Osteoblast (primary cell): ENCODE results near the gene PTPRB. TPM values are rescaled to one million over a fixed set of nuclear protein-coding genes. Genes with fewer than 3 reads are reported as not detected.
A peak's percentile ranks its signal among the peaks of the same experiment; 100 is the strongest.

ENCODE experiments used
- DNase-seq: peaks from one replicate; pipeline ENCODE4 v3.0.0; 2011; ENCODE audit warnings: low spot score, mixed read lengths; ENCODE audit not compliant: insufficient read length; ENCODE audit errors: missing footprints
- H2AFZ ChIP-seq: 2 replicates; pipeline ENCODE4 v1.6.0; 2011; ENCODE audit warnings: mild to moderate bottlenecking, low read length
- H3K27ac ChIP-seq: 2 replicates; pipeline ENCODE4 v1.5.1; 2011; ENCODE audit warnings: mild to moderate bottlenecking, low read depth, low read length, moderate library complexity
- H3K27me3 ChIP-seq: 2 replicates; pipeline ENCODE4 v1.6.0; 2012; ENCODE audit warnings: mild to moderate bottlenecking, control low read depth, inconsistent platforms, low read length, moderate library complexity; ENCODE audit not compliant: insufficient read depth
- H3K36me3 ChIP-seq: 2 replicates; pipeline ENCODE4 v1.5.1; 2011; ENCODE audit warnings: mild to moderate bottlenecking, low read length, control low read depth, moderate library complexity; ENCODE audit not compliant: insufficient read depth
- H3K4me1 ChIP-seq: 2 replicates; pipeline ENCODE4 v1.5.1; 2011; ENCODE audit warnings: mild to moderate bottlenecking, low read length, control low read depth, moderate library complexity; ENCODE audit not compliant: insufficient read depth
- H3K4me2 ChIP-seq: 2 replicates; pipeline ENCODE4 v1.6.0; 2011; ENCODE audit warnings: mild to moderate bottlenecking, low read length; ENCODE audit not compliant: insufficient read depth
- H3K4me3 ChIP-seq: fragments of 200-600 bp; sonication (generic); 3 replicates; pipeline ENCODE4 v1.5.1; 2012; ENCODE audit warnings: mild to moderate bottlenecking, low read length, inconsistent platforms; ENCODE audit not compliant: insufficient read depth
- H3K79me2 ChIP-seq: 2 replicates; pipeline ENCODE4 v1.6.0; 2012; ENCODE audit warnings: mild to moderate bottlenecking, low read length, control low read depth, inconsistent platforms; ENCODE audit not compliant: insufficient read depth
- H3K9me3 ChIP-seq: 2 replicates; pipeline ENCODE4 v1.5.1; 2011; ENCODE audit warnings: low read depth, low read length, control low read depth
- H4K20me1 ChIP-seq: 2 replicates; pipeline ENCODE4 v1.6.0; 2012; ENCODE audit warnings: mild to moderate bottlenecking, low read length, control low read depth; ENCODE audit not compliant: insufficient read depth
- CTCF ChIP-seq: IDR thresholded peaks from 2 replicates; pipeline ENCODE4 v1.5.1; 2011; ENCODE audit warnings: mild to moderate bottlenecking, low read depth, low read length, moderate library complexity; ENCODE audit errors: extremely low read depth
- total RNA-seq: library from RNA; depleted of rRNA; stranded (reverse); fragments of >200 nt; gene quantifications from 2 replicates; pipeline ENCODE4 v1.2.3, GENCODE V29; 2012

Gene PTPRB
- total RNA-seq, 1 donor, result 1.1 TPM

- no peak for DNase-seq
- no peaks in the 10 kb centered on the region for H3K9me3 ChIP-seq
- no peaks in the 10 kb centered on the region for H4K20me1 ChIP-seq
- no peaks in the 10 kb centered on the region for H3K4me1 ChIP-seq
- no peak overlapping the region for H2AFZ ChIP-seq
- H3K79me2 ChIP-seq, result no peaks in the 10 kb centered on the region
- TF ChIP-seq CTCF, result no peak
- H3K4me3 ChIP-seq, result no peak overlapping the region
- no peaks in the 10 kb centered on the region for H3K36me3 ChIP-seq
- no peaks in the 10 kb centered on the region for H3K27me3 ChIP-seq
- H3K27ac ChIP-seq, result no peak overlapping the region
- H3K4me2 ChIP-seq, result no peak overlapping the region
Observed at GRCh38 chr12:70577283-70577634, 60.0 kb downstream of the PTPRB start.

- Histone ChIP-seq H3K79me2 (no peaks in the 10 kb centered on the region), H3K4me1 (no peaks in the 10 kb centered on the region), H3K36me3 (no peaks in the 10 kb centered on the region), H3K27me3 (no peaks in the 10 kb centered on the region), H3K4me3 (no peak overlapping the region), H2AFZ (peak overlapping the region; percentile 4), H4K20me1 (no peaks in the 10 kb centered on the region), H3K9me3 (no peaks in the 10 kb centered on the region), H3K4me2 (peak overlapping the region; percentile 39), H3K27ac (no peak overlapping the region)
- no peak for DNase-seq
- peak; percentile 86 for TF ChIP-seq CTCF
Observed at GRCh38 chr12:70576341-70577282, 60.6 kb downstream of the PTPRB start.

- Histone ChIP-seq H3K9me3 (no peaks in the 10 kb centered on the region), H4K20me1 (no peaks in the 10 kb centered on the region), H3K27me3 (no peaks in the 10 kb centered on the region), H3K79me2 (no peaks in the 10 kb centered on the region), H3K36me3 (no peaks in the 10 kb centered on the region), H3K4me3 (no peak overlapping the region), H3K4me1 (no peaks in the 10 kb centered on the region), H2AFZ (no peak overlapping the region), H3K4me2 (no peak overlapping the region), H3K27ac (no peak overlapping the region)
- no peak for DNase-seq
- TF ChIP-seq CTCF, result no peak
Observed at GRCh38 chr12:70571705-70572268, 65.4 kb downstream of the PTPRB start.

- Histone ChIP-seq H3K79me2 (no peaks in the 10 kb centered on the region), H3K4me1 (no peaks in the 10 kb centered on the region), H3K27me3 (no peaks in the 10 kb centered on the region), H3K36me3 (no peaks in the 10 kb centered on the region), H2AFZ (no peak overlapping the region), H3K27ac (no peak overlapping the region), H3K4me2 (no peak overlapping the region), H3K9me3 (no peaks in the 10 kb centered on the region), H3K4me3 (no peak overlapping the region), H4K20me1 (no peaks in the 10 kb centered on the region)
- DNase-seq, result no peak
- TF ChIP-seq CTCF, result no peak
Observed at GRCh38 chr12:70571029-70571428, 66.2 kb downstream of the PTPRB start.
